ENCODE results near the gene RNASEH1. TPM values are rescaled to one million over a fixed set of nuclear protein-coding genes. Genes with fewer than 3 reads are reported as not detected.

RNASEH1 gene
- total and polyA plus RNA-seq, 10 of the 15 experiments (the other 5 are each of a cell fraction or from before 2014, with no cell fraction given) = 18.2 to 68.5 (median 28.2) TPM

DNA sequence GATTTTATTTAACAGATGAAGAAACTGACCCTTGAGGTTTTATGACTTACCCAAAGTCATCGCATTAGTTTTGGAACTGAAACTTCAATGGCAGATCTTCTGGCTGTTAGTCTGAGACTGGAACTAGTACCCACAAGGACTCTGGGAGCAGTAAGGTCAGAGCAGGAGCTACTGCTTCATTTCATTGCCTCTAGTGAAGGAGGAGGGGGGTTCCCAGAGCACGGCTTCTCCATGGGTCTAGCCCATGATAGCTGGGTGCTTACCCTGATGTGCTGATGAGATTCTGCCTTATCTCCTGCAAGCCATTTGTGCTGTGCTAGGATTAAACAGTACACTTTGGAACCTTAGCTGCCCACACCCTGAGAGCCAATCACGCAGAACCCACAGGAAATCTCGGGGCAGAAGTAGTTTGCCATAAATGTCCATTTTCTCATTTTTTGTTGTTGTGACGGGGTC, 5.4 kb upstream of the RNASEH1 start (continued):
- TF ChIP-seq, protein P1, sequence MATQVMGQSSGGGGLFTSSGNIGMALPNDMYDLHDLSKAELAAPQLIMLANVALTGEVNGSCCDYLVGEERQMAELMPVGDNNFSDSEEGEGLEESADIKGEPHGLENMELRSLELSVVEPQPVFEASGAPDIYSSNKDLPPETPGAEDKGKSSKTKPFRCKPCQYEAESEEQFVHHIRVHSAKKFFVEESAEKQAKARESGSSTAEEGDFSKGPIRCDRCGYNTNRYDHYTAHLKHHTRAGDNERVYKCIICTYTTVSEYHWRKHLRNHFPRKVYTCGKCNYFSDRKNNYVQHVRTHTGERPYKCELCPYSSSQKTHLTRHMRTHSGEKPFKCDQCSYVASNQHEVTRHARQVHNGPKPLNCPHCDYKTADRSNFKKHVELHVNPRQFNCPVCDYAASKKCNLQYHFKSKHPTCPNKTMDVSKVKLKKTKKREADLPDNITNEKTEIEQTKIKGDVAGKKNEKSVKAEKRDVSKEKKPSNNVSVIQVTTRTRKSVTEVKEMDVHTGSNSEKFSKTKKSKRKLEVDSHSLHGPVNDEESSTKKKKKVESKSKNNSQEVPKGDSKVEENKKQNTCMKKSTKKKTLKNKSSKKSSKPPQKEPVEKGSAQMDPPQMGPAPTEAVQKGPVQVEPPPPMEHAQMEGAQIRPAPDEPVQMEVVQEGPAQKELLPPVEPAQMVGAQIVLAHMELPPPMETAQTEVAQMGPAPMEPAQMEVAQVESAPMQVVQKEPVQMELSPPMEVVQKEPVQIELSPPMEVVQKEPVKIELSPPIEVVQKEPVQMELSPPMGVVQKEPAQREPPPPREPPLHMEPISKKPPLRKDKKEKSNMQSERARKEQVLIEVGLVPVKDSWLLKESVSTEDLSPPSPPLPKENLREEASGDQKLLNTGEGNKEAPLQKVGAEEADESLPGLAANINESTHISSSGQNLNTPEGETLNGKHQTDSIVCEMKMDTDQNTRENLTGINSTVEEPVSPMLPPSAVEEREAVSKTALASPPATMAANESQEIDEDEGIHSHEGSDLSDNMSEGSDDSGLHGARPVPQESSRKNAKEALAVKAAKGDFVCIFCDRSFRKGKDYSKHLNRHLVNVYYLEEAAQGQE (IDR thresholded peaks at IDR 0.05; ENCODE audit: low read depth, low read length) = no peak
- no peak for TF ChIP-seq SMC3 (IDR thresholded peaks at IDR 0.05; ENCODE audit: borderline replicate concordance, low read length)
- 0 out of 2 replicates have a peak, but pooled peaks have one; percentile 28 for TF ChIP-seq IRF4 (IDR thresholded peaks at IDR 0.05; ENCODE audit: low read depth, low read length)
- peak in 1 of 2 experiments; percentile 69; a peak in 1 of 4 replicates for TF ChIP-seq SRF (IDR thresholded peaks at IDR 0.05; ENCODE audit: low read depth in 2 of 2, low read length in 2 of 2)
- TF ChIP-seq, protein P2, sequence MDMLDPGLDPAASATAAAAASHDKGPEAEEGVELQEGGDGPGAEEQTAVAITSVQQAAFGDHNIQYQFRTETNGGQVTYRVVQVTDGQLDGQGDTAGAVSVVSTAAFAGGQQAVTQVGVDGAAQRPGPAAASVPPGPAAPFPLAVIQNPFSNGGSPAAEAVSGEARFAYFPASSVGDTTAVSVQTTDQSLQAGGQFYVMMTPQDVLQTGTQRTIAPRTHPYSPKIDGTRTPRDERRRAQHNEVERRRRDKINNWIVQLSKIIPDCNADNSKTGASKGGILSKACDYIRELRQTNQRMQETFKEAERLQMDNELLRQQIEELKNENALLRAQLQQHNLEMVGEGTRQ (IDR thresholded peaks at IDR 0.05; ENCODE audit: borderline replicate concordance, low read depth, low read length) = no peak
- TF ChIP-seq SUZ12 (IDR thresholded peaks at IDR 0.05; ENCODE audit: unreplicated experiment) = no peak
- TF ChIP-seq, protein P3, sequence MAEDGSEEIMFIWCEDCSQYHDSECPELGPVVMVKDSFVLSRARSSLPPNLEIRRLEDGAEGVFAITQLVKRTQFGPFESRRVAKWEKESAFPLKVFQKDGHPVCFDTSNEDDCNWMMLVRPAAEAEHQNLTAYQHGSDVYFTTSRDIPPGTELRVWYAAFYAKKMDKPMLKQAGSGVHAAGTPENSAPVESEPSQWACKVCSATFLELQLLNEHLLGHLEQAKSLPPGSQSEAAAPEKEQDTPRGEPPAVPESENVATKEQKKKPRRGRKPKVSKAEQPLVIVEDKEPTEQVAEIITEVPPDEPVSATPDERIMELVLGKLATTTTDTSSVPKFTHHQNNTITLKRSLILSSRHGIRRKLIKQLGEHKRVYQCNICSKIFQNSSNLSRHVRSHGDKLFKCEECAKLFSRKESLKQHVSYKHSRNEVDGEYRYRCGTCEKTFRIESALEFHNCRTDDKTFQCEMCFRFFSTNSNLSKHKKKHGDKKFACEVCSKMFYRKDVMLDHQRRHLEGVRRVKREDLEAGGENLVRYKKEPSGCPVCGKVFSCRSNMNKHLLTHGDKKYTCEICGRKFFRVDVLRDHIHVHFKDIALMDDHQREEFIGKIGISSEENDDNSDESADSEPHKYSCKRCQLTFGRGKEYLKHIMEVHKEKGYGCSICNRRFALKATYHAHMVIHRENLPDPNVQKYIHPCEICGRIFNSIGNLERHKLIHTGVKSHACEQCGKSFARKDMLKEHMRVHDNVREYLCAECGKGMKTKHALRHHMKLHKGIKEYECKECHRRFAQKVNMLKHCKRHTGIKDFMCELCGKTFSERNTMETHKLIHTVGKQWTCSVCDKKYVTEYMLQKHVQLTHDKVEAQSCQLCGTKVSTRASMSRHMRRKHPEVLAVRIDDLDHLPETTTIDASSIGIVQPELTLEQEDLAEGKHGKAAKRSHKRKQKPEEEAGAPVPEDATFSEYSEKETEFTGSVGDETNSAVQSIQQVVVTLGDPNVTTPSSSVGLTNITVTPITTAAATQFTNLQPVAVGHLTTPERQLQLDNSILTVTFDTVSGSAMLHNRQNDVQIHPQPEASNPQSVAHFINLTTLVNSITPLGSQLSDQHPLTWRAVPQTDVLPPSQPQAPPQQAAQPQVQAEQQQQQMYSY (CRISPR knock-in tag; IDR thresholded peaks at IDR 0.05) = no peak
